DOHH2 (cell line): ENCODE results near the gene CWC22.

Experiments
- H3F3A ChIP-seq: fragments of 200-600 bp; sonication (generic), shearing (Covaris generic); 2 replicates; pipeline ENCODE4 v1.6.0; 2016; ENCODE audit warnings: antibody characterized with exemption, mild to moderate bottlenecking; ENCODE audit not compliant: control insufficient read depth, insufficient read depth
- H3K27ac ChIP-seq: fragments of 200-600 bp; sonication (generic); 2 replicates; pipeline ENCODE4 v1.5.1; 2014; ENCODE audit warnings: low read depth, mild to moderate bottlenecking, low read length, moderate library complexity
- H3K27me3 ChIP-seq: fragments of 200-600 bp; sonication (generic); 2 replicates; pipeline ENCODE4 v1.6.1; 2014; ENCODE audit warnings: mild to moderate bottlenecking, low read length, mixed read lengths; ENCODE audit not compliant: control insufficient read depth
- H3K36me3 ChIP-seq: fragments of 200-600 bp; sonication (generic); 2 replicates; pipeline ENCODE4 v1.6.1; 2014; ENCODE audit warnings: mild to moderate bottlenecking, low read length, moderate library complexity, mixed read lengths; ENCODE audit not compliant: control insufficient read depth
- H3K4me1 ChIP-seq: fragments of 200-600 bp; sonication (generic); 2 replicates; pipeline ENCODE4 v1.6.1; 2014; ENCODE audit warnings: mild to moderate bottlenecking, low read length, mixed read lengths; ENCODE audit not compliant: control insufficient read depth
- H3K4me2 ChIP-seq: fragments of 200-600 bp; sonication (generic); 2 replicates; pipeline ENCODE4 v1.6.0; 2014; ENCODE audit warnings: mild to moderate bottlenecking, low read length, moderate library complexity
- H3K4me3 ChIP-seq: fragments of 200-600 bp; sonication (generic); 2 replicates; pipeline ENCODE4 v1.5.1; 2014; ENCODE audit warnings: mild to moderate bottlenecking, low read length, mixed read lengths
- H3K79me2 ChIP-seq: fragments of 200-600 bp; sonication (generic); 2 replicates; pipeline ENCODE4 v1.6.1; 2014; ENCODE audit warnings: mild to moderate bottlenecking, low read length, mixed read lengths; ENCODE audit not compliant: control insufficient read depth
- H3K9me2 ChIP-seq: fragments of 200-600 bp; sonication (generic); replicated peaks from 2 replicates; pipeline ENCODE4 v1.6.1; 2014; ENCODE audit warnings: mild to moderate bottlenecking, low read length, mixed read lengths; ENCODE audit not compliant: control insufficient read depth
- H3K9me3 ChIP-seq: fragments of 200-600 bp; sonication (generic); 2 replicates; pipeline ENCODE4 v1.6.1; 2014; ENCODE audit warnings: antibody characterized with exemption, low read length, mixed read lengths; ENCODE audit not compliant: control insufficient read depth, insufficient read depth
- H4K20me1 ChIP-seq: fragments of 200-600 bp; sonication (generic); 2 replicates; pipeline ENCODE4 v1.6.0; 2014; ENCODE audit warnings: low read depth, mild to moderate bottlenecking, antibody characterized with exemption, low read length, moderate library complexity; ENCODE audit not compliant: control insufficient read depth, insufficient read depth
- EZH2phosphoT487 ChIP-seq: fragments of 200-600 bp; sonication (generic); IDR thresholded peaks from 2 replicates; pipeline ENCODE4 v1.6.1; 2017; ENCODE audit warnings: borderline replicate concordance, mild to moderate bottlenecking, antibody characterized with exemption, low read length, moderate library complexity, mixed read lengths
- TF ChIP-seq, protein P1 (sequence below): fragments of 200-600 bp; sonication (generic); IDR thresholded peaks from one replicate; pipeline ENCODE4 v1.5.1; 2014; ENCODE audit warnings: antibody characterized with exemption, mild to moderate bottlenecking, low read depth, low read length; ENCODE audit not compliant: poor library complexity, severe bottlenecking

CWC22 gene

DNA sequence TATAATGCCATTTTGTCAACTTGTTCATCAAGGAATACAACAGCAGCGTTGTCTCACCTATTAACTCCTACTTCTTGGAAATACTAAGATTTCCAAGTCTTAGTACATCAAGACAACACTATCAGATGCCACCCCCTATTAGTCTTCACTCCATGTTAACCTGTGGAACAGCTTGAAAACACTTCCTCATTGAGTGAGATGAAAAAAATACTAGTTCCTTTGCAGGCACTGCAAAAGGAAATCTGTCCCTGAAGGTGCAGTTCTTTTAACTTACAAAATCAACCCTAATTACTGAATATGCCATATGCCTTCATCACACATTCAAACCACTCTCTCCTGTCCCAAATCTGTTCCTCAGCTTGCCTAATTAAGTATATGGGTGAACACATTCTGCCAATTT lies 4.0 kb downstream of the CWC22 start:
- Histone ChIP-seq H3K27me3 (no peaks in the 10 kb centered on the region), H3K9me2 (no peaks in the 10 kb centered on the region), H3K4me1 (peaks cover 51% of the 10 kb centered on the region), H3K4me3 (no peak overlapping the region), H4K20me1 (peaks cover 3% of the 10 kb centered on the region; the same call in 1 of the 2 replicates), H3K79me2 (peaks cover 89% of the 10 kb centered on the region), H3K36me3 (peaks cover 15% of the 10 kb centered on the region), H3K4me2 (no peak overlapping the region), H3K27ac (no peak overlapping the region), H3F3A (no peaks in the 10 kb centered on the region), H3K9me3 (no peaks in the 10 kb centered on the region)
- TF ChIP-seq EZH2phosphoT487: no peak
- TF ChIP-seq, protein P1, sequence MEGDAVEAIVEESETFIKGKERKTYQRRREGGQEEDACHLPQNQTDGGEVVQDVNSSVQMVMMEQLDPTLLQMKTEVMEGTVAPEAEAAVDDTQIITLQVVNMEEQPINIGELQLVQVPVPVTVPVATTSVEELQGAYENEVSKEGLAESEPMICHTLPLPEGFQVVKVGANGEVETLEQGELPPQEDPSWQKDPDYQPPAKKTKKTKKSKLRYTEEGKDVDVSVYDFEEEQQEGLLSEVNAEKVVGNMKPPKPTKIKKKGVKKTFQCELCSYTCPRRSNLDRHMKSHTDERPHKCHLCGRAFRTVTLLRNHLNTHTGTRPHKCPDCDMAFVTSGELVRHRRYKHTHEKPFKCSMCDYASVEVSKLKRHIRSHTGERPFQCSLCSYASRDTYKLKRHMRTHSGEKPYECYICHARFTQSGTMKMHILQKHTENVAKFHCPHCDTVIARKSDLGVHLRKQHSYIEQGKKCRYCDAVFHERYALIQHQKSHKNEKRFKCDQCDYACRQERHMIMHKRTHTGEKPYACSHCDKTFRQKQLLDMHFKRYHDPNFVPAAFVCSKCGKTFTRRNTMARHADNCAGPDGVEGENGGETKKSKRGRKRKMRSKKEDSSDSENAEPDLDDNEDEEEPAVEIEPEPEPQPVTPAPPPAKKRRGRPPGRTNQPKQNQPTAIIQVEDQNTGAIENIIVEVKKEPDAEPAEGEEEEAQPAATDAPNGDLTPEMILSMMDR: no peak

DNA sequence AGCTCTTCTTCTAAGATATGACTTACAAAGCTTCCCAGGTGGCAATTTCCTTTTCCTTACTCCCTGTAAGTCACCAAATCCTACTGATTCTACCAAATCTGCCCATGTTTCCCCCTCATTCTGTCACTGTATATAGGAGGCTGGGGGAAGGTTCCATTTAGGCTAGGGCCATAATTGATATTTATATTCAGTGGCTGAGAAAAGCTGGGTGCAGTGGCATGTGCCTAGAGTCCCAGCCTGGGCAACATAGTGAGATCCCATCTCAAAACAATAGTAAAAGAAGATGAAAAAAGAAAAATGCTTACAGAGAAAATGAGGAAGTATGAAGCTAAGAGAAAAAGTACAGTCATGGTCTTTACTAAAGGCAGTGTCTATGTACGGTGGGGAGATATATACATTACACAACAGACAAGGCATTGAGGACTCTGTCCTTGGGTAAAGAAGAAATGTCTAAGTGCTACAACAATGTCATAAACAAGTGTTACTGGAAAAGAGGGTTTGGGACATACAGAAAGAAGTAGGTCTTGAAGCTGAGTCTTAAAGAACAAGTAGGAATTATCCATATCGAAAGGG lies 4.8 kb downstream of the CWC22 start:
- no peak for TF ChIP-seq EZH2phosphoT487
- TF ChIP-seq, protein P1: no peak
- Histone ChIP-seq H3K9me2 (no peaks in the 10 kb centered on the region), H3K36me3 (peaks cover 15% of the 10 kb centered on the region), H3K27ac (no peak overlapping the region), H3F3A (no peaks in the 10 kb centered on the region), H3K27me3 (no peaks in the 10 kb centered on the region), H3K4me3 (no peak overlapping the region), H3K4me2 (no peak overlapping the region), H3K4me1 (peaks cover 45% of the 10 kb centered on the region), H3K9me3 (no peaks in the 10 kb centered on the region), H3K79me2 (peaks cover 97% of the 10 kb centered on the region), H4K20me1 (peaks cover 3% of the 10 kb centered on the region; the same call in 1 of the 2 replicates)

DNA sequence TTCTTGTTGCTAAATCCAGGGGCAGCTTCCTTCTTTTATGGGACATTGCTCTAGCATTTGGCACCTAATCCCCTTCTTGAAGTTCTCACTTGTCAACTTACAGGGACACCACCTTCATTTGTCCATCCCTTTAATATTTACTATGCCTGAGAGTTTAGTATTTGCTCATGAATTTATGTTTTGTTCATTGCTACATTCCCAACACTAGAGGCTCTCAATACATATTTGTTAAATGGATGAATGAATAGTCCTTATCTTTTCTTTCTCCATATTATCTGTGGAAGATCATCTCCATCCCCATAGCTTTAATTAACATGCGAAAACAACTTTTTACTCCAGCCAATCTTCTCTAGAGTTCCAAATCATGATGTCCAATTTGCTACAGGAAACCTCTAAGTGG lies 5.4 kb downstream of the CWC22 start:
- Histone ChIP-seq H3K79me2 (peaks cover 97% of the 10 kb centered on the region), H3K9me3 (no peaks in the 10 kb centered on the region), H3K27ac (no peak overlapping the region), H3K4me1 (peaks cover 45% of the 10 kb centered on the region), H3K27me3 (no peaks in the 10 kb centered on the region), H3K36me3 (peaks cover 14% of the 10 kb centered on the region), H3K4me3 (no peak overlapping the region), H3K9me2 (no peaks in the 10 kb centered on the region), H3F3A (no peaks in the 10 kb centered on the region), H3K4me2 (no peak overlapping the region), H4K20me1 (peaks cover 3% of the 10 kb centered on the region; the same call in 1 of the 2 replicates)
- TF ChIP-seq, protein P1: no peak
- no peak for TF ChIP-seq EZH2phosphoT487
